ENCODE data around the gene DNHD1.
A peak's percentile ranks its signal among the peaks of the same experiment; 100 is the strongest.

The DNHD1 gene

DNA sequence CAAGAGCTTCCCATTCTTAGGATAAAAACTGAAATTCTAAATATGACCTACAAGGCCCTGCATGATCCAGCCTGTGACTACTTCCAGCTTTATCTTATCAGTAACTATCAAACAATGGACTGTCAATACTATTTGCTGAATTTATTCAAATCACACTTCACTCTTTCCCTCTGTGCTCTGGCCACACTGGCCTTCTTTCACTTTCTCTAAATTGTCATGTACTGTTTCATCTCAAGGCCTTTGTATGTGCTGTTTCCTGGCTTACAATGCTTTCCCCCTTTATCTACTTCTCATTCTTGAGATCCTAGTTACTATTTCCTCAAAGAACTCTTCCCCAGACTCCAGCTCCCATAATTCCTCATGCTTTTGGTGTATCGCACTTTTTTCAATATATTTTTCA, 10.1 kb upstream of the DNHD1 start:
- DNase-seq (ENCODE audit: low read depth): no peak
- TF ChIP-seq, protein P1, sequence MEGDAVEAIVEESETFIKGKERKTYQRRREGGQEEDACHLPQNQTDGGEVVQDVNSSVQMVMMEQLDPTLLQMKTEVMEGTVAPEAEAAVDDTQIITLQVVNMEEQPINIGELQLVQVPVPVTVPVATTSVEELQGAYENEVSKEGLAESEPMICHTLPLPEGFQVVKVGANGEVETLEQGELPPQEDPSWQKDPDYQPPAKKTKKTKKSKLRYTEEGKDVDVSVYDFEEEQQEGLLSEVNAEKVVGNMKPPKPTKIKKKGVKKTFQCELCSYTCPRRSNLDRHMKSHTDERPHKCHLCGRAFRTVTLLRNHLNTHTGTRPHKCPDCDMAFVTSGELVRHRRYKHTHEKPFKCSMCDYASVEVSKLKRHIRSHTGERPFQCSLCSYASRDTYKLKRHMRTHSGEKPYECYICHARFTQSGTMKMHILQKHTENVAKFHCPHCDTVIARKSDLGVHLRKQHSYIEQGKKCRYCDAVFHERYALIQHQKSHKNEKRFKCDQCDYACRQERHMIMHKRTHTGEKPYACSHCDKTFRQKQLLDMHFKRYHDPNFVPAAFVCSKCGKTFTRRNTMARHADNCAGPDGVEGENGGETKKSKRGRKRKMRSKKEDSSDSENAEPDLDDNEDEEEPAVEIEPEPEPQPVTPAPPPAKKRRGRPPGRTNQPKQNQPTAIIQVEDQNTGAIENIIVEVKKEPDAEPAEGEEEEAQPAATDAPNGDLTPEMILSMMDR (IDR thresholded peaks at IDR 0.05; ENCODE audit: control insufficient read depth, insufficient read depth, low read depth, low read length, missing control alignments): no peak
- H3K4me3 ChIP-seq (ENCODE audit: control insufficient read depth, low read depth, low read length): no peak overlapping the region

DNA sequence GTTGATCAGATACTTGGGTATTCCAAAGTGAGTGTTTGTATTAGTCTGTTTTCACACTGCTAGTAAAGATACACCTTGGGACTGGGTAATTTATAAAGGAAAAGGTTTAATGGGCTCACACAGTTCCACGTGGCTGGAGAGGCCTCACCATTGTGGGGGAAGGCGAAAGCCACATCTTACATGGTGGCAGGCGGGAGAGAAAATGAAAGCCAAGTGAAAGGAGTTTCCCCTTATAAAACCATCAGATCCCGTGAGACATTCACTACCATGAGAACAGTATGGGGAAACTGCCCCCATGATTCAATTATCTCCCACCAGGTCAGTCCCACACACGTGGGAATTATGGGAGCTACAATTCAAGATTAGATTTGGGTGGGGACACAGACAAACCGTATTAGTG, 8.7 kb upstream of the DNHD1 start:
- DNase-seq (ENCODE audit: low read depth): no peak
- TF ChIP-seq, protein P1 (IDR thresholded peaks at IDR 0.05; ENCODE audit: control insufficient read depth, insufficient read depth, low read depth, low read length, missing control alignments): no peak
- no peak overlapping the region for H3K4me3 ChIP-seq (ENCODE audit: control insufficient read depth, low read depth, low read length)

DNA sequence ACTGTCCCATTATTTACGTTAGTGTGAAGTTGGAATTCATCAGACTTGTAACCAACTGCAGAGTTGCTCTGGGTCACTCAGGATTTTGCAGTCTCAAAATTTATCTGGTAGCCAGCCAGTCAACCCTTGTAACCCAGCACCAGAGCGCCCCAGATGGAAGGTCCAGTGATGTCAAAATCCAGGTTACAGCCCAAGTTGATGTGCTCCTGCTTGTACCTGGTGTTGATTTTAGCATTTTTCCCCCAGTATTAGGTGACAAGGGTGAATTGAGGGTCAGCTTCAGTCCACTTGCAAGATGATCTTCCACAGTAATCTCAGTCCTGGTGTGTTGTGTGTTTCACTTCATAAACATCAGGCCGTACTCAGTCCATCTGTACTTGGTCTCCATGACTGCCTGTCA, 8.3 kb upstream of the DNHD1 start:
- H3K4me3 ChIP-seq (ENCODE audit: control insufficient read depth, low read depth, low read length): no peak overlapping the region
- TF ChIP-seq, protein P1 (IDR thresholded peaks at IDR 0.05; ENCODE audit: control insufficient read depth, insufficient read depth, low read depth, low read length, missing control alignments): no peak
- no peak for DNase-seq (ENCODE audit: low read depth)

DNA sequence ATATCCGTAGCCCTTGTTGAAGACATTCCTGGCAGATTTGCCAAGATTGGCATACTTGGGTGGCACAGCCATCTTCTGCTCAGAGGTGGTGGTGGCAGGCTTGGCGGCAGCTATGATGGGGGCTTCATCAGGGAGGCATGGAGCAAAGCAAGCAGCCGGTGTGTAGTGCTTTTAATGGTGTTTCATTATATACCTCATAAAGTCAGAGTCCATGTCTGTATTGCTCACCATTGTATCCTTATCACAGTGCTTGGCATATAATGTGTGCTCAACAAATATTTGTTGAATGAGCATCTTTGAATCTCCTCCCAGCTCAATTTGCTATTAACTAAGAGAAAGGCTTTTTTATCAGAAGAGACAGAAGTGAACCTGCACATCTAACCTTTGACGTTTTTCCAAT, 7.8 kb upstream of the DNHD1 start:
- no peak overlapping the region for H3K4me3 ChIP-seq (ENCODE audit: control insufficient read depth, low read depth, low read length)
- TF ChIP-seq, protein P1 (IDR thresholded peaks at IDR 0.05; ENCODE audit: control insufficient read depth, insufficient read depth, low read depth, low read length, missing control alignments): no peak
- DNase-seq (ENCODE audit: low read depth): no peak

DNA sequence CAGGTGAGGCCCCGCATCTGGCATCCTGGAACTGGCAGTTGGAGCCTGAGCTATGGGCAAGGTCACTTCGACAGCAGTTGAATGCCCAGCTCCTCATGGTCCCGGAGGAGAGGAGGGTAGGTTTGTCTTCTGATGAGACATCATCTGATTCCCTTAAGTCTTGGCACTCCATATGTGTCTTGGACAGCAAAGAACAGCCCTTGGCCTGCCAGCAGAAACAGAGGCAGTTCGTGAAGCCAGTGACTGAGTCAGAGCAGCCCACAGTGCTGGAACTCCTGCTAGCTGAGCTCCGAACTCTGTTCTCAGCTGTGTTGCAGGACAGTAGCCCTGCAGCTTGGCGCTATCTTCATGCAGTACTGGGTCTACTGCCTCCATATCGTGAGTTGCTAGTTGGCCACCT, 1.0 kb downstream of the DNHD1 start:
- peak; percentile 51 for DNase-seq (ENCODE audit: low read depth)
- TF ChIP-seq, protein P1 (IDR thresholded peaks at IDR 0.05; ENCODE audit: control insufficient read depth, insufficient read depth, low read depth, low read length, missing control alignments): no peak
- no peak overlapping the region for H3K4me3 ChIP-seq (ENCODE audit: control insufficient read depth, low read depth, low read length)

DNA sequence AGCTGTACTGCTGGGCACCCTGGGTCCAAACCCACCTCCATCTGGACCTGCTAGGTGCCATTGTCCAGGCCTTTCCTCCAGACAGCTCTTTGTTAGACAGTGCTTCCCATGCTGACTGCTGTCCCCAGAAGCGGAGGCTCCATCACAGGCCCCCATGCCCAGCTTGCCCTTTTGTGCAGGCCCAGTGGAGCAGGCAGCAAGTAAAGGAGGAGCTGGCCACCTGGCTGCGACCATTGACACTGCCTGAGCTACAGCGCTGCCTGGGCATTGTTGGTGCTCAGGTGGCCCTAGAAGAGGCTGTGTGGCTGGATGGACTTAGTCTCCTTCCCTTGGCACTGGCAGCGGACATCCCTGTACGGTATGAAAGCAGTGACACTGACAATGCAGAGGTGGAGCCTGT, 1.5 kb downstream of the DNHD1 start:
- DNase-seq (ENCODE audit: low read depth): no peak
- no peak overlapping the region for H3K4me3 ChIP-seq (ENCODE audit: control insufficient read depth, low read depth, low read length)
- TF ChIP-seq, protein P1 (IDR thresholded peaks at IDR 0.05; ENCODE audit: control insufficient read depth, insufficient read depth, low read depth, low read length, missing control alignments): no peak

DNA sequence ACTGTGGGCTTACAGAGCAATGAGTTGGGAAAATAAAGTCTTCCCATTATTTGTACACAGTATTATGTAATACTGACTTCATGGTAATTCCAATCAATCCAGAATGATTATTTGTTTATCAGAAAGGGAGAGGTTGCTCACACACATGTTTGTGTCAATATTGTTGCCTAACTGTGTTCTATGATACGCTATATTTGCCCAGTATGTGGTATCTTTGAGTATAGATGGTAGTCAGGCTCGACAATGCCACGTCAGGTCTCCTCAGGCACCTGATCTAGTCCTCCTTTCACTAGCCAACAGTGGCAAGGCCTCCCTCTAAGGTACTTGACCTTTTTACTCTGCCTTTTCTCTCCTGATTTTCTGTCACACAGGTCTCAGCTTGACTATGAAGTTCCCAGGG, 5.3 kb downstream of the DNHD1 start:
- no peak for DNase-seq (ENCODE audit: low read depth)
- H3K4me3 ChIP-seq (ENCODE audit: control insufficient read depth, low read depth, low read length): no peak overlapping the region
- TF ChIP-seq, protein P1 (IDR thresholded peaks at IDR 0.05; ENCODE audit: control insufficient read depth, insufficient read depth, low read depth, low read length, missing control alignments): no peak

Data from AG09309 (cell line).